Osteoblast (primary cell): Measurements from ENCODE around the gene PTPRN2. TPM values are rescaled to one million over a fixed set of nuclear protein-coding genes. Genes with fewer than 3 reads are reported as not detected.

Experiments
- DNase-seq: peaks from one replicate; pipeline ENCODE4 v3.0.0; 2011; ENCODE audit warnings: low spot score, mixed read lengths; ENCODE audit not compliant: insufficient read length; ENCODE audit errors: missing footprints
- H2AFZ ChIP-seq: 2 replicates; pipeline ENCODE4 v1.6.0; 2011; ENCODE audit warnings: mild to moderate bottlenecking, low read length
- H3K27ac ChIP-seq: 2 replicates; pipeline ENCODE4 v1.5.1; 2011; ENCODE audit warnings: mild to moderate bottlenecking, low read depth, low read length, moderate library complexity
- H3K27me3 ChIP-seq: 2 replicates; pipeline ENCODE4 v1.6.0; 2012; ENCODE audit warnings: mild to moderate bottlenecking, control low read depth, inconsistent platforms, low read length, moderate library complexity; ENCODE audit not compliant: insufficient read depth
- H3K36me3 ChIP-seq: 2 replicates; pipeline ENCODE4 v1.5.1; 2011; ENCODE audit warnings: mild to moderate bottlenecking, low read length, control low read depth, moderate library complexity; ENCODE audit not compliant: insufficient read depth
- H3K4me1 ChIP-seq: 2 replicates; pipeline ENCODE4 v1.5.1; 2011; ENCODE audit warnings: mild to moderate bottlenecking, low read length, control low read depth, moderate library complexity; ENCODE audit not compliant: insufficient read depth
- H3K4me2 ChIP-seq: 2 replicates; pipeline ENCODE4 v1.6.0; 2011; ENCODE audit warnings: mild to moderate bottlenecking, low read length; ENCODE audit not compliant: insufficient read depth
- H3K4me3 ChIP-seq: fragments of 200-600 bp; sonication (generic); 3 replicates; pipeline ENCODE4 v1.5.1; 2012; ENCODE audit warnings: mild to moderate bottlenecking, low read length, inconsistent platforms; ENCODE audit not compliant: insufficient read depth
- H3K79me2 ChIP-seq: 2 replicates; pipeline ENCODE4 v1.6.0; 2012; ENCODE audit warnings: mild to moderate bottlenecking, low read length, control low read depth, inconsistent platforms; ENCODE audit not compliant: insufficient read depth
- H3K9me3 ChIP-seq: 2 replicates; pipeline ENCODE4 v1.5.1; 2011; ENCODE audit warnings: low read depth, low read length, control low read depth
- H4K20me1 ChIP-seq: 2 replicates; pipeline ENCODE4 v1.6.0; 2012; ENCODE audit warnings: mild to moderate bottlenecking, low read length, control low read depth; ENCODE audit not compliant: insufficient read depth
- total RNA-seq: library from RNA; depleted of rRNA; stranded (reverse); fragments of >200 nt; gene quantifications from 2 replicates; pipeline ENCODE4 v1.2.3, GENCODE V29; 2012
- TF ChIP-seq, protein P1 (sequence below): IDR thresholded peaks from 2 replicates; pipeline ENCODE4 v1.5.1; 2011; ENCODE audit warnings: mild to moderate bottlenecking, low read depth, low read length, moderate library complexity; ENCODE audit errors: extremely low read depth

Gene PTPRN2
- total RNA-seq, 1 donor = 0.36 TPM

DNA sequence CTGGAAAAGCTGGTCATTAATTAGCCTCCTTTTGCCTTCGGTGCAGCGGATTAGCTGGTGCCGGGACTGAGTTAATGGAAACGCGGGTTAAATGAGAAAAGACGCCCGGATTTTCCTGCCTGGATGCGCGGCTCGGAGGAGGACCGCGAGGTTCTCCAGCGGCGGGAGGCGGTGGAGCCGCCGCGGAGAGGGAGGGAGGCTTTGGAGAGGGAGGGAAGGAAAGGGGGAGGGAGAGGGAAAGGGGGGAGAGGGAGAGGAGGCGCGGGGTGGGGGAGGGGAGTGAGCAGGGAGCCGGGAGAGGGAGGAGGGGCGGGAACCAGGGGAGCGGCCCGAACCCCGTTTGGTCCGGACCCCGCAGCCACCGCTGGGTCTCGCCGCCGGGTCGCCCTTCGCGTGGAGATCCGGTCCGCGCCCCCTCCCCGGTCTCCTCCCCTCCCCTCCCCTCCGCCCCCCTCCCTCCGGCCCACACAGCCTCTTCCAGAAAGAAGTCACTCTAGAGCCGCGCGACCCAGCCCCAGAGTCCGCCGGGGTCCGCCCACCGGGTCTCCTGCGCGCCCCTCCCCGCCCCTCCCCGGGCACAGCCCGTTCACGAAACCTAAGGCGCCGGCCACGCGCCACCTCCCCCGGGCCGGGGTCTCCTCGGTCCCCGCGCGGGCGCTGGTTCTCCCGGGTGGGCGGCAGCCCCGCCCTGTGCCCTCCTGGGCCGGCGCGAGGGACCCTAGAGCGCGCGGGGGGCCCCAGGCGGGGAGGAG is 903.3 kb downstream of the PTPRN2 start:
- DNase-seq = peak; percentile 85
- TF ChIP-seq, protein P1, sequence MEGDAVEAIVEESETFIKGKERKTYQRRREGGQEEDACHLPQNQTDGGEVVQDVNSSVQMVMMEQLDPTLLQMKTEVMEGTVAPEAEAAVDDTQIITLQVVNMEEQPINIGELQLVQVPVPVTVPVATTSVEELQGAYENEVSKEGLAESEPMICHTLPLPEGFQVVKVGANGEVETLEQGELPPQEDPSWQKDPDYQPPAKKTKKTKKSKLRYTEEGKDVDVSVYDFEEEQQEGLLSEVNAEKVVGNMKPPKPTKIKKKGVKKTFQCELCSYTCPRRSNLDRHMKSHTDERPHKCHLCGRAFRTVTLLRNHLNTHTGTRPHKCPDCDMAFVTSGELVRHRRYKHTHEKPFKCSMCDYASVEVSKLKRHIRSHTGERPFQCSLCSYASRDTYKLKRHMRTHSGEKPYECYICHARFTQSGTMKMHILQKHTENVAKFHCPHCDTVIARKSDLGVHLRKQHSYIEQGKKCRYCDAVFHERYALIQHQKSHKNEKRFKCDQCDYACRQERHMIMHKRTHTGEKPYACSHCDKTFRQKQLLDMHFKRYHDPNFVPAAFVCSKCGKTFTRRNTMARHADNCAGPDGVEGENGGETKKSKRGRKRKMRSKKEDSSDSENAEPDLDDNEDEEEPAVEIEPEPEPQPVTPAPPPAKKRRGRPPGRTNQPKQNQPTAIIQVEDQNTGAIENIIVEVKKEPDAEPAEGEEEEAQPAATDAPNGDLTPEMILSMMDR = no peak
- Histone ChIP-seq H3K9me3 (no peaks in the 10 kb centered on the region), H3K4me1 (no peaks in the 10 kb centered on the region), H3K79me2 (no peaks in the 10 kb centered on the region), H3K27ac (no peak overlapping the region), H3K4me3 (no peak overlapping the region), H3K4me2 (no peak overlapping the region), H3K27me3 (peaks cover 51% of the 10 kb centered on the region), H3K36me3 (no peaks in the 10 kb centered on the region), H2AFZ (no peak overlapping the region), H4K20me1 (no peaks in the 10 kb centered on the region)

- Histone ChIP-seq H3K4me3 (no peak overlapping the region), H3K36me3 (no peaks in the 10 kb centered on the region), H3K79me2 (no peaks in the 10 kb centered on the region), H2AFZ (no peak overlapping the region), H3K4me1 (no peaks in the 10 kb centered on the region), H4K20me1 (no peaks in the 10 kb centered on the region), H3K9me3 (no peaks in the 10 kb centered on the region), H3K27ac (no peak overlapping the region), H3K27me3 (peaks cover 50% of the 10 kb centered on the region), H3K4me2 (no peak overlapping the region)
- DNase-seq = no peak
- TF ChIP-seq, protein P1 = no peak
Measured at GRCh38 chr7:157683747-157684156, 903.9 kb downstream of the PTPRN2 start.

GRCh38 chr7:157682946-157683746 is 904.5 kb downstream of the PTPRN2 start:
- Histone ChIP-seq H4K20me1 (no peaks in the 10 kb centered on the region), H3K79me2 (no peaks in the 10 kb centered on the region), H3K4me2 (no peak overlapping the region), H3K4me1 (no peaks in the 10 kb centered on the region), H3K27me3 (peaks cover 46% of the 10 kb centered on the region), H3K4me3 (no peak overlapping the region), H3K36me3 (no peaks in the 10 kb centered on the region), H3K9me3 (no peaks in the 10 kb centered on the region), H2AFZ (no peak overlapping the region), H3K27ac (no peak overlapping the region)
- no peak for DNase-seq
- TF ChIP-seq, protein P1 = no peak
